Ishikawa (cell line): ENCODE data around the gene MYO7A.

Experiments used
- CEBPB ChIP-seq: IDR thresholded peaks from 2 replicates; pipeline ENCODE4 v1.6.1; 2012
- CREB1 ChIP-seq: IDR thresholded peaks from 2 replicates; pipeline ENCODE4 v1.6.1; 2012; ENCODE audit warnings: low read depth
- EGR1 ChIP-seq: IDR thresholded peaks from 2 replicates; pipeline ENCODE4 v1.6.1; 2012
- EP300 ChIP-seq: IDR thresholded peaks from 2 replicates; pipeline ENCODE4 v1.6.1; 2012; ENCODE audit warnings: borderline replicate concordance
- FOXM1 ChIP-seq: IDR thresholded peaks from 2 replicates; pipeline ENCODE4 v1.6.1; 2012; ENCODE audit warnings: low read depth, borderline replicate concordance
- MAX ChIP-seq: IDR thresholded peaks from 2 replicates; pipeline ENCODE4 v1.6.1; 2012
- NFIC ChIP-seq: IDR thresholded peaks from 2 replicates; pipeline ENCODE4 v1.6.1; 2012
- RAD21 ChIP-seq: IDR thresholded peaks from 2 replicates; pipeline ENCODE4 v1.6.1; 2012; ENCODE audit warnings: low read depth
- TAF1 ChIP-seq: IDR thresholded peaks from 2 replicates; pipeline ENCODE4 v1.6.1; 2012; ENCODE audit warnings: low read depth, mild to moderate bottlenecking
- TCF12 ChIP-seq: IDR thresholded peaks from 2 replicates; pipeline ENCODE4 v1.6.1; 2012; ENCODE audit warnings: low read depth
- ZBTB7A ChIP-seq: IDR thresholded peaks from 2 replicates; pipeline ENCODE4 v1.6.1; 2012; ENCODE audit warnings: low read depth

- TF ChIP-seq FOXM1: no peak
- no peak for TF ChIP-seq EP300
- TF ChIP-seq CREB1: no peak
- no peak for TF ChIP-seq MAX
- TF ChIP-seq NFIC: no peak
- no peak for TF ChIP-seq TAF1
- TF ChIP-seq RAD21: no peak
- TF ChIP-seq TCF12: no peak
- no peak for TF ChIP-seq EGR1
- TF ChIP-seq CEBPB: no peak
- no peak for TF ChIP-seq ZBTB7A
Measured at GRCh38 chr11:77131560-77131959, 3.5 kb downstream of the MYO7A start.
